IMR-90 (cell line): Measurements from ENCODE around the gene FAM227B. TPM values are rescaled to one million over a fixed set of nuclear protein-coding genes. Genes with fewer than 3 reads are reported as not detected.

Experiments used
- ATAC-seq: fragments of 200-7000 bp; cut with Tn5 transposase; 2 replicates; pipeline ENCODE4 v1.9.1; 2020; ENCODE audit warnings: low read depth, mild to moderate bottlenecking, moderate library complexity
- BruUV-seq: library from RNA; stranded (reverse); fragments of 400-500 nt; replicated peaks from 2 replicates; lab custom pipeline; 2021; lab: Mats Ljungman, UMichigan
- CTCF ChIA-PET: fragments of 300-600 bp; formaldehyde crosslinking; extraction: SDS; loops from one replicate; lab custom pipeline; 2021; ENCODE audit warnings: antibody characterized with exemption; lab: Yijun Ruan, JAX
- POLR2A ChIA-PET: fragments of 300-600 bp; sonication (Branson Sonifier 250); formaldehyde crosslinking; loops from one replicate; lab custom pipeline; 2022; ENCODE audit warnings: antibody characterized with exemption; ENCODE audit not compliant: unreplicated experiment; lab: Charles Lee
- DNase-seq: peaks from one replicate; pipeline ENCODE4 v3.0.0; 2013
- H2AFZ ChIP-seq: replicated peaks from 2 replicates; pipeline ENCODE3; 2013; ENCODE audit warnings: low read length, mild to moderate bottlenecking; ENCODE audit not compliant: poor library complexity
- H2AK5ac ChIP-seq: 2 replicates; pipeline ENCODE4 v1.6.1; 2013; ENCODE audit warnings: low read depth, low read length, inconsistent platforms
- H2AK9ac ChIP-seq: replicated peaks from 2 replicates; pipeline ENCODE3; 2013; ENCODE audit warnings: mild to moderate bottlenecking, low read depth, low read length, moderate library complexity; ENCODE audit not compliant: poor library complexity
- H2BK120ac ChIP-seq: 2 replicates; pipeline ENCODE4 v1.6.1; 2013; ENCODE audit warnings: low read depth, low read length, inconsistent platforms
- H2BK15ac ChIP-seq: 3 replicates; pipeline ENCODE4 v1.6.1; 2013; ENCODE audit warnings: low read depth, low read length, inconsistent platforms
- H2BK20ac ChIP-seq: 2 replicates; pipeline ENCODE4 v1.6.1; 2013; ENCODE audit warnings: low read depth, mild to moderate bottlenecking, inconsistent platforms, low read length, moderate library complexity
- H2BK5ac ChIP-seq: 2 replicates; pipeline ENCODE4 v1.6.1; 2013; ENCODE audit warnings: mild to moderate bottlenecking, low read depth, low read length, inconsistent platforms; ENCODE audit not compliant: poor library complexity, severe bottlenecking
- H3K14ac ChIP-seq: replicated peaks from 2 replicates; pipeline ENCODE4 v1.6.1; 2013; ENCODE audit warnings: low read depth, low read length, inconsistent platforms
- H3K18ac ChIP-seq: 2 replicates; pipeline ENCODE4 v1.6.1; 2013; ENCODE audit warnings: low read depth, low read length, control low read depth
- H3K23ac ChIP-seq: 2 replicates; pipeline ENCODE4 v1.6.1; 2013; ENCODE audit warnings: low read depth, low read length, inconsistent platforms
- H3K27ac ChIP-seq: 2 replicates; pipeline ENCODE4 v1.5.1; 2013; ENCODE audit warnings: mild to moderate bottlenecking, control low read depth, low read length; ENCODE audit not compliant: insufficient read depth
- H3K27me3 ChIP-seq: 2 replicates; pipeline ENCODE4 v1.6.1; 2013; ENCODE audit warnings: low read length; ENCODE audit not compliant: control insufficient read depth, insufficient read depth
- H3K36me3 ChIP-seq: 2 replicates; pipeline ENCODE4 v1.6.1; 2013; ENCODE audit warnings: low read length, mixed read lengths; ENCODE audit not compliant: control insufficient read depth, insufficient read depth
- H3K4ac ChIP-seq: 2 replicates; pipeline ENCODE4 v1.6.1; 2013; ENCODE audit warnings: low read depth, low read length, inconsistent platforms
- H3K4me1 ChIP-seq: 2 replicates; pipeline ENCODE4 v1.6.1; 2013; ENCODE audit warnings: low read length, mixed read lengths; ENCODE audit not compliant: control insufficient read depth, insufficient read depth
- H3K4me2 ChIP-seq: 2 replicates; pipeline ENCODE4 v1.6.1; 2013; ENCODE audit warnings: low read depth, mild to moderate bottlenecking, control low read depth, low read length, moderate library complexity
- H3K4me3 ChIP-seq: 2 replicates; pipeline ENCODE4 v1.5.1; 2013; ENCODE audit warnings: low read depth, mild to moderate bottlenecking, control low read depth, low read length, moderate library complexity; ENCODE audit not compliant: insufficient read depth
- H3K56ac ChIP-seq: 2 replicates; pipeline ENCODE4 v1.6.1; 2013; ENCODE audit warnings: low read length, inconsistent platforms; ENCODE audit not compliant: insufficient read depth; ENCODE audit errors: extremely low read depth
- H3K79me1 ChIP-seq, 2 experiments: 2 replicates each; pipeline ENCODE4 v1.6.1; 2013; ENCODE audit warnings: low read length in 2 of 2, inconsistent platforms in 1 of 2, low read depth in 1 of 2
- H3K9ac ChIP-seq: 2 replicates; pipeline ENCODE4 v1.6.1; 2013; ENCODE audit warnings: low read depth, low read length, control low read depth
- H3K9me1 ChIP-seq: 2 replicates; pipeline ENCODE4 v1.6.1; 2013; ENCODE audit warnings: low read length, inconsistent platforms; ENCODE audit not compliant: insufficient read depth
- H3K9me3 ChIP-seq: 2 replicates; pipeline ENCODE4 v1.6.1; 2013; ENCODE audit warnings: low read length; ENCODE audit not compliant: control insufficient read depth, insufficient read depth
- H4K20me1 ChIP-seq: 2 replicates; pipeline ENCODE4 v1.6.1; 2013; ENCODE audit warnings: low read length, inconsistent platforms; ENCODE audit not compliant: insufficient read depth
- H4K5ac ChIP-seq: 2 replicates; pipeline ENCODE4 v1.6.1; 2013; ENCODE audit warnings: mild to moderate bottlenecking, low read depth, low read length, control low read depth
- H4K8ac ChIP-seq, 2 experiments: 2 replicates each; pipeline ENCODE4 v1.6.1; 2013; ENCODE audit warnings: low read depth in 2 of 2, low read length in 2 of 2, control low read depth in 1 of 2, inconsistent platforms in 1 of 2
- H4K91ac ChIP-seq: 2 replicates; pipeline ENCODE4 v1.6.1; 2013; ENCODE audit warnings: low read depth, low read length, inconsistent platforms; ENCODE audit not compliant: insufficient read depth
- FOS ChIP-seq: fragments of 150-350 bp; IDR thresholded peaks from 2 replicates; pipeline ENCODE4 v1.6.1; 2016; ENCODE audit warnings: low read depth, low read length
- MAFK ChIP-seq: IDR thresholded peaks from 2 replicates; pipeline ENCODE4 v1.6.1; 2012; ENCODE audit warnings: low read depth, low read length, improper control_type of control experiment
- MXI1 ChIP-seq: IDR thresholded peaks from 2 replicates; pipeline ENCODE4 v1.6.1; 2012; ENCODE audit warnings: low read depth, mild to moderate bottlenecking, low read length, moderate library complexity, borderline replicate concordance
- POLR2A ChIP-seq: IDR thresholded peaks from 2 replicates; pipeline ENCODE4 v1.6.1; 2012; ENCODE audit warnings: mild to moderate bottlenecking, low read depth, low read length
- RAD21 ChIP-seq: IDR thresholded peaks from 2 replicates; pipeline ENCODE4 v1.6.1; 2012; ENCODE audit warnings: low read length, improper control_type of control experiment
- SMC3 ChIP-seq: fragments of 150-350 bp; IDR thresholded peaks from 2 replicates; pipeline ENCODE4 v1.6.1; 2016; ENCODE audit warnings: low read depth, mild to moderate bottlenecking, antibody characterized with exemption, low read length, moderate library complexity
- WGBS, 2 experiments: methylation state at CpG; one replicate each; pipeline versions ENCODE4 v1.1.5 to v1.1.7; 2013; ENCODE audit warnings: missing lambda C conversion rate in 2 of 2; ENCODE audit not compliant: insufficient read length in 1 of 2; ENCODE audit errors: extremely low coverage in 2 of 2; 5-methylcytosine and 5-hydroxymethylcytosine counted together
- dilution Hi-C: fragments of 300-500 bp; cut with HindIII; formaldehyde crosslinking; loops from one replicate; pipeline ENCODE4 v1.14.3; 2018; ENCODE audit warnings: low sequenced_read_pairs; ENCODE audit not compliant: unreplicated experiment
- in situ Hi-C: fragments of 300-500 bp; cut with MboI; formaldehyde crosslinking; loops from 3 replicates; pipeline ENCODE4 v1.14.3; 2019; ENCODE audit warnings: low sequenced_read_pairs, inconsistent platforms, mixed read lengths
- intact Hi-C: fragments of 100-400 bp; cut with micrococcal nuclease; formaldehyde crosslinking; loops from 2 replicates; pipeline ENCODE4 v1.10.0; 2022
- polyA plus RNA-seq, 3 experiments: library from polyadenylated mRNA; depleted of rRNA; stranded (reverse); fragments of >200 nt; gene quantifications; 2 replicates each; pipeline ENCODE4 v1.2.3, GENCODE V29; 2012; ENCODE audit warnings: low replicate concordance in 1 of 3
- total RNA-seq: library from RNA; depleted of rRNA; stranded (reverse); fragments of >200 nt; gene quantifications from 2 replicates; pipeline ENCODE4 v1.2.3, GENCODE V29; 2012
- TF ChIP-seq, protein P1 (sequence below): conservative IDR thresholded peaks from 2 replicates; pipeline ENCODE4 v1.5.1; 2012; ENCODE audit warnings: mild to moderate bottlenecking, low read depth, low read length, improper control_type of control experiment

Gene FAM227B
- total and polyA plus RNA-seq, 2 of the 4 experiments (the other 2 are of a cell fraction), result 1.8 to 3.0 TPM

DNA sequence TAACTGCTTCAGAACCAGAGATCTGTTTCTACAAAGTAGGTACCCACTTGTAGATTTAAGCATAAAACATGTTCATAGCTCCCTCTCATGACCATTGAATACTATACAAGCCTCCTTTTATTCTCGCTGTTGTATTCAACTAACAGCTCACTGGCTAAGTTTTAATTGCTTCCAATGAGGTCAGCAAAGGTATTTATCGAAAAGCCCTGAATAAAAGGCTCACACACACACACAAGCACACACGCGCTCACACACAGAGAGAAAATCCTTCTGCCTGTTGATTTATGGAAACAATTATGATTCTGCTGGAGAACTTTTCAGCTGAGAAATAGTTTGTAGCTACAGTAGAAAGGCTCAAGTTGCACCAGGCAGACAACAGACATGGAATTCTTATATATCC lies 197.6 kb downstream of the FAM227B start, which contains the start of gene FGF7:
Gene FGF7 (plus strand): TSS at position 222 of the 400 bp plus-strand sequence. CDS start 1,056 bp downstream, outside the sequence.
- Histone ChIP-seq H2BK120ac (peak within 1 kb of the TSS; percentile 99), H3K27me3 (no peaks in the 10 kb centered on the region), H2BK20ac (peak within 1 kb of the TSS; percentile 98), H3K14ac (peak within 1 kb of the TSS; percentile 99), H3K9ac (peak within 1 kb of the TSS; percentile 97), H2BK15ac (peak within 1 kb of the TSS; percentile 89), H4K8ac (peak within 1 kb of the TSS; percentile 27 to 92), H2BK5ac (peak within 1 kb of the TSS; percentile 98), H3K4me2 (peak within 1 kb of the TSS; percentile 97), H3K56ac (peak within 1 kb of the TSS; percentile 98), H4K91ac (peak within 1 kb of the TSS; percentile 96), H3K9me1 (no peaks in the 10 kb centered on the region), H3K4me1 (no peaks in the 10 kb centered on the region; the same call in 1 of the 2 replicates), H3K9me3 (no peaks in the 10 kb centered on the region), H3K18ac (peak within 1 kb of the TSS; percentile 99), H4K20me1 (no peaks in the 10 kb centered on the region), H3K4me3 (peak within 1 kb of the TSS; percentile 94), H2AK5ac (peak within 1 kb of the TSS; percentile 54), H3K79me1 (peaks cover 0 to 8% of the 10 kb centered on the region in 2 experiments; a peak in 2 of 4 replicates), H4K5ac (peak within 1 kb of the TSS; percentile 98; the same call in 1 of the 2 replicates), H3K36me3 (peaks cover 5% of the 10 kb centered on the region), H3K23ac (peak within 1 kb of the TSS; percentile 96), H3K4ac (peak within 1 kb of the TSS; percentile 96), H2AFZ (peak within 1 kb of the TSS; percentile 46), H2AK9ac (no peak within 1 kb of the TSS), H3K27ac (peak within 1 kb of the TSS; percentile 90)
- DNase-seq (peak; percentile 88), ATAC-seq (peak; percentile 77)
- no TSS peak for BruUV-seq
- in situ Hi-C loops (loop anchor here (5.0 to 25.0 kb wide), 6 partner anchors 181 to 889 kb away; no protein-coding TSS in a partner anchor), intact Hi-C loops (loop anchor here (1.0 to 10.0 kb wide), 6 partner anchors 268 to 892 kb away; partner anchors contain the start of genes COPS2 and SECISBP2L), dilution Hi-C loops (no loop called here)
- ChIA-PET CTCF (interaction anchor here (1.1 to 2.8 kb wide), 4 partner anchors 16 to 580 kb away, joined by 3 to 20 read pairs (median 4); no protein-coding TSS in a partner anchor), POLR2A (interaction anchor here (0.6 to 0.8 kb wide), 4 partner anchors 53 to 279 kb away, joined by 3 read pairs; no protein-coding TSS in a partner anchor)
- TF ChIP-seq POLR2A (peak; percentile 62), FOS (no peak), SMC3 (peak; percentile 39), MAFK (no peak), RAD21 (peak; percentile 49), MXI1 (peak; percentile 47; the same call in 1 of the 2 replicates)
- TF ChIP-seq, protein P1, sequence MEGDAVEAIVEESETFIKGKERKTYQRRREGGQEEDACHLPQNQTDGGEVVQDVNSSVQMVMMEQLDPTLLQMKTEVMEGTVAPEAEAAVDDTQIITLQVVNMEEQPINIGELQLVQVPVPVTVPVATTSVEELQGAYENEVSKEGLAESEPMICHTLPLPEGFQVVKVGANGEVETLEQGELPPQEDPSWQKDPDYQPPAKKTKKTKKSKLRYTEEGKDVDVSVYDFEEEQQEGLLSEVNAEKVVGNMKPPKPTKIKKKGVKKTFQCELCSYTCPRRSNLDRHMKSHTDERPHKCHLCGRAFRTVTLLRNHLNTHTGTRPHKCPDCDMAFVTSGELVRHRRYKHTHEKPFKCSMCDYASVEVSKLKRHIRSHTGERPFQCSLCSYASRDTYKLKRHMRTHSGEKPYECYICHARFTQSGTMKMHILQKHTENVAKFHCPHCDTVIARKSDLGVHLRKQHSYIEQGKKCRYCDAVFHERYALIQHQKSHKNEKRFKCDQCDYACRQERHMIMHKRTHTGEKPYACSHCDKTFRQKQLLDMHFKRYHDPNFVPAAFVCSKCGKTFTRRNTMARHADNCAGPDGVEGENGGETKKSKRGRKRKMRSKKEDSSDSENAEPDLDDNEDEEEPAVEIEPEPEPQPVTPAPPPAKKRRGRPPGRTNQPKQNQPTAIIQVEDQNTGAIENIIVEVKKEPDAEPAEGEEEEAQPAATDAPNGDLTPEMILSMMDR, result peak; percentile 51
- no CpG with 5 or more reads among the region's 4 CpGs for whole genome bisulfite sequencing, 2 experiments
